Immature natural killer cell (primary cell): Measurements from ENCODE around the gene CCND1. TPM values are rescaled to one million over a fixed set of nuclear protein-coding genes. Genes with fewer than 3 reads are reported as not detected.

Experiments used
- DNase-seq, 3 donors: peaks; one replicate each; pipeline ENCODE4 v3.0.0; 2022; ENCODE audit warnings: mixed read lengths in 1 of 3
- H3K27ac Mint-ChIP-seq, 6 donors: one replicate each; pipeline ENCODE4 v1.8.0; 2020; ENCODE audit warnings: mixed read lengths in 6 of 6, mild to moderate bottlenecking in 5 of 6, inconsistent platforms in 4 of 6, moderate library complexity in 3 of 6
- H3K27me3 Mint-ChIP-seq, 3 donors: one replicate each; pipeline ENCODE4 v1.8.0; 2020 to 2021; ENCODE audit warnings: low read depth in 3 of 3, mild to moderate bottlenecking in 3 of 3, mixed read lengths in 3 of 3, moderate library complexity in 3 of 3, inconsistent platforms in 1 of 3
- H3K36me3 Mint-ChIP-seq, 3 donors: one replicate each; pipeline ENCODE4 v1.8.0; 2020; ENCODE audit warnings: mixed read lengths in 3 of 3, inconsistent platforms in 2 of 3, mild to moderate bottlenecking in 2 of 3
- H3K4me1 Mint-ChIP-seq, 2 donors: one replicate each; pipeline ENCODE4 v1.8.0; 2020; ENCODE audit warnings: inconsistent platforms in 2 of 2, mild to moderate bottlenecking in 2 of 2, mixed read lengths in 2 of 2, moderate library complexity in 1 of 2
- H3K4me3 Mint-ChIP-seq, 5 donors: one replicate each; pipeline ENCODE4 v1.8.0; 2020; ENCODE audit warnings: mild to moderate bottlenecking in 5 of 5, mixed read lengths in 5 of 5, inconsistent platforms in 3 of 5, moderate library complexity in 3 of 5
- H3K9me3 Mint-ChIP-seq, 6 donors: one replicate each; pipeline ENCODE4 v1.8.0; 2020; ENCODE audit warnings: mild to moderate bottlenecking in 6 of 6, mixed read lengths in 6 of 6, inconsistent platforms in 4 of 6, moderate library complexity in 3 of 6
- polyA plus RNA-seq, 3 donors: library from polyadenylated mRNA; unstranded; fragments of 300-500 nt; fragmentation: Illumina TruSeq; gene quantifications; one replicate each; pipeline ENCODE4 v1.2.3, GENCODE V29; 2021

The CCND1 gene
- polyA plus RNA-seq, 3 donors from 2014 or later: 0.85 to 1.3 TPM; not detected in 1

DNA sequence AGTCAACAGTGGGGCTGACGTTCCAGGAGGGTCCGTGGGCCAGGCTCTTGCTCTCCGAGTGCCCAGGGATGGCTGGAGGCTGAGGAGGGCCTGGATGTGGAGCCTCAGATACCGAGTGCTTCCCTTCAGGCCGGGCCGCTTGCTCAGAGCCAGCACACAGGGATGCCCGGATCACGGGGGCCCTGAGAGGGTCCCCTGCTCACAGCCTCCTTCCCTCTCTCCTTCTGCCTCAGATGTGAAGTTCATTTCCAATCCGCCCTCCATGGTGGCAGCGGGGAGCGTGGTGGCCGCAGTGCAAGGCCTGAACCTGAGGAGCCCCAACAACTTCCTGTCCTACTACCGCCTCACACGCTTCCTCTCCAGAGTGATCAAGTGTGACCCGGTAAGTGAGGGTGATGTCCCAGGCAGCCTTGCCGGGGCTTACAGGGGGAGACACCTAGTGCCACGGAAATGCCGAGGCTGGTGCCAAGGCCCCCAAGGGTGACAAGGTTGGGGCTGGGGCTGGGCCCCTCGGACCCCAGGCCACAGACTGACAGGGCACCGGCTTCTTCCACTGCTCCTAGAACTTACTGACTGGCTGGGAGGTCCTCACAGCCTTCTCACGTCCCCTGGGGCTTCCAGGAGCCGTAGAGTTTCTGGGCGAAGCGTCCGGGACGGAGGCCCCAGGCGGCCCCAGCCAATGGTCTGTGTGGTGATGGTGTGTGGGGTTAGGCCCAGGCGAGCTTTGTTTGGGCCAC is 7.0 kb downstream of the CCND1 start:
- no peaks in the 10 kb centered on the region for H3K9me3 Mint-ChIP-seq
- H3K27ac Mint-ChIP-seq: no peak overlapping the region
- H3K4me3 Mint-ChIP-seq: no peak overlapping the region
- no peaks in the 10 kb centered on the region for H3K4me1 Mint-ChIP-seq
- H3K36me3 Mint-ChIP-seq: no peaks in the 10 kb centered on the region
- no peak for DNase-seq
- H3K27me3 Mint-ChIP-seq: peaks cover 0 to 5% (median 1%) of the 10 kb centered on the region in 3 donors

DNA sequence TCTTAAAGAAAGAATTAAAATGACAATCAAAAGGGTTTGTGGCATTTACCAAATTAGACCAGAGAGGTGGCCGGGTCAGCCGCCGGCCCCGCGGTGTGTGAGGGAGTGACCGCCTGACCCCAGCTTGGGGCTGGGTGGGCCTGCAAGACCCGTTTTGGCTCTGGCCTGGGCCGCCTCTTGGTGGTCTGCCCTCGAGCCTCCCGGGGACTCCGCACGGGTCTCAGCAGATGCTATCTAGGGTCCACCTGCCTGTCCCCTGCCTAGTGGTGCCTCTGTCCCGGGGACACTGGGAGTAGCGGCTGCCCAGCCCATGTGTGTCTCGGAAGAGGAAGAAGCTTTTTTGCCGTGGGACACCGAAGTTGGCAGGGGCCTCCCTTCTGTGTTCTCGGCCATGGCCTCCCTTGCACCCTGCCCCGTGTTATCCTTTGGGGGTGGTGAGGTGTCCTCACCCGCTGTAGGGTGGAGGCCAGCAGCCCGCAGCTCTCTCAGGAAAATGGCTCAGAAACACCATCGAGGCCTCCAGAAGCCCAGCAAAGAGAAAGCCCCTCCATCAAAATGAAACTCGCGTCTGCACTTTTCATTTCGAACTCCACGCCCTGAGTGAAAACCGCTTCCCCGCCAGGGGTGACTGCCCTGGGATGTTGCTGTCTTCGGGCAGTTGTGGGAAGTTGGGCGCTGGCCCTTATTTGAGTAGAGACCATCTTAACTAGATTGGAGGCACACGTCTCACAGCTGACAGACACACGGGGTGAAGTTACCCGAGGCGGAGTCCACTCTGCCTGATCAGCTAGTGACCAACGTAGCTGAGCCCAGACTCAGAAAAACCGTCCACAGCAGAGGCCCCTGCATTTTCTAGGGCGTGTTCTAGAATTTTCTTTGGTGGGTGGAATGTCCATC is 8.0 kb downstream of the CCND1 start:
- H3K27me3 Mint-ChIP-seq: peaks cover 0 to 5% (median 0%) of the 10 kb centered on the region in 3 donors
- peaks cover 0 to 3% (median 0%) of the 10 kb centered on the region in 3 donors for H3K36me3 Mint-ChIP-seq
- H3K27ac Mint-ChIP-seq: no peak overlapping the region
- no peaks in the 10 kb centered on the region for H3K9me3 Mint-ChIP-seq
- no peak overlapping the region for H3K4me3 Mint-ChIP-seq
- no peak for DNase-seq
- H3K4me1 Mint-ChIP-seq: no peaks in the 10 kb centered on the region

DNA sequence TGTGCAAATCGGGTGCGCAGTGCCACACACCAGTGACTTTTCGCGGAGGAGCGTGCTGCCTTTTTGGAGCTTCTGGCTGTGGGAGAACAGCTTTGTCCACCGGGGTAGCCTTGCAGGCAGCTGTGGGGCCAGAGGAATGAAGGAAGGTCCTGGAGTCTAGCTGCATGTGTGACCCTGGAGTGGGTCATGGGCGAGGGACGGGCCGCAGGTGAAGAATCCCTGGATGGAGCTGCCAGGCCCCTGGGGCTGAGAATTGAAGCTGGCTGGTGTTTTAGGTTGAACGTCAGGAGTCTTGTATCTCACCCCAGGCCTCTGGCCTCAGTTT is 8.6 kb downstream of the CCND1 start:
- H3K27me3 Mint-ChIP-seq: peaks cover 0 to 5% (median 0%) of the 10 kb centered on the region in 3 donors
- H3K9me3 Mint-ChIP-seq: no peaks in the 10 kb centered on the region
- no peak overlapping the region for H3K27ac Mint-ChIP-seq
- no peak for DNase-seq
- H3K4me3 Mint-ChIP-seq: no peak overlapping the region
- peaks cover 0 to 3% (median 0%) of the 10 kb centered on the region in 3 donors for H3K36me3 Mint-ChIP-seq
- H3K4me1 Mint-ChIP-seq: no peaks in the 10 kb centered on the region

DNA sequence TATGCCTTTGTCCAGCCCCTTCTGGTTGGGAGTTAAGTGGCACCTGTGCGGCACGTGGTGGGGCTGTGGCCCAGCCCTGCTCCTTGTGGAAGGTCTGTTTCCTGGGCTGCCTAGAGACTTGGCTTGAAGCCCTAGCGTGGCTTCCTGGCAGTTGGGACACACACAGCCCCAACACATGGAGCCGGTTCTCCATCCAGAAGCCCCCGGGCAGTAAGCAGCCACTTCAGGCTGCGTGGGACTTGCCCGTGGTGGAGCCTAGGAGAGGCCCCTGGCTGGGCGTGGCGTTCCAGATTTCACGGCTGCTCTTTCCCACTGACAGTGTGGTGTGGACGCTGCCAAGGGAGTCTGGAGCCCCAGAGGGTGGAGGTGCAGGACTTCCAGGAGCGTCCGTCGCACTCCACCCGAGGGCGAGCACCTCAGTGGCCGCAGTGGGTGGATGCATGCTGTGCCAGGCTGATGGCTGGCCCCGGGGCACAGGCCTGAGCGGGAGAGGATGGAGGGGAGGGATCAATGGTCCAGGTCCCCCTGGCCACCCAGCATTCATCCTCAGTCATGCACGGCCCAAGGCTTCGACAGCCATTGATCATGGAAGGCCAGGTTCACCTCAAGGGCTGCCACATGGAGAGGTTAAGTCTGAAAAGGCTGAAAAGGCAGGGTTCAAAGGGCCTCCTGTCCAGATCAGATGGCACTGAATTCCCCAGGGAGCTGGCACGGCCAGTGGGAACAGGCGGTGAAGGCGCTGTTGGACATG is 9.3 kb downstream of the CCND1 start:
- no peak overlapping the region for H3K27ac Mint-ChIP-seq
- H3K4me3 Mint-ChIP-seq: no peak overlapping the region
- H3K36me3 Mint-ChIP-seq: peaks cover 0 to 3% (median 0%) of the 10 kb centered on the region in 3 donors
- H3K4me1 Mint-ChIP-seq: no peaks in the 10 kb centered on the region
- peaks cover 0 to 5% (median 0%) of the 10 kb centered on the region in 3 donors for H3K27me3 Mint-ChIP-seq
- no peaks in the 10 kb centered on the region for H3K9me3 Mint-ChIP-seq
- DNase-seq: no peak

DNA sequence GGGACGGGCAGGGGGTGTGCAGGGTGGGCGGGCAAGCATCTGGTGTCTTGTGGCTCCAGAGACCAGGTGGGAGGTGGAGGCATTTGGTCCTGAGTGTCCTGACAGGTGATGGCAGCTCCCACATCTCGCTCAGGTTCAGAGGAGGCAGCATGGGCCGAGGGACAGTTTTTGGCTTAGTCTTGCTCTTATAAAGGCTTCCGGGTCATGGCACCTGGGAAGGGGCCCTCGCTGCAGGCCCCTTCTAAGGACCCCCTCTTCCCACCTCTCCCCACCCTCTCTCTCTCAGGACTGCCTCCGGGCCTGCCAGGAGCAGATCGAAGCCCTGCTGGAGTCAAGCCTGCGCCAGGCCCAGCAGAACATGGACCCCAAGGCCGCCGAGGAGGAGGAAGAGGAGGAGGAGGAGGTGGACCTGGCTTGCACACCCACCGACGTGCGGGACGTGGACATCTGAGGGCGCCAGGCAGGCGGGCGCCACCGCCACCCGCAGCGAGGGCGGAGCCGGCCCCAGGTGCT is 9.9 kb downstream of the CCND1 start:
- Mint-ChIP-seq H3K4me1 (no peaks in the 10 kb centered on the region), H3K36me3 (peaks cover 0 to 3% (median 0%) of the 10 kb centered on the region in 3 donors), H3K27me3 (peaks cover 0 to 3% (median 3%) of the 10 kb centered on the region in 3 donors), H3K27ac (no peak overlapping the region), H3K9me3 (no peaks in the 10 kb centered on the region), H3K4me3 (no peak overlapping the region)
- no peak for DNase-seq

DNA sequence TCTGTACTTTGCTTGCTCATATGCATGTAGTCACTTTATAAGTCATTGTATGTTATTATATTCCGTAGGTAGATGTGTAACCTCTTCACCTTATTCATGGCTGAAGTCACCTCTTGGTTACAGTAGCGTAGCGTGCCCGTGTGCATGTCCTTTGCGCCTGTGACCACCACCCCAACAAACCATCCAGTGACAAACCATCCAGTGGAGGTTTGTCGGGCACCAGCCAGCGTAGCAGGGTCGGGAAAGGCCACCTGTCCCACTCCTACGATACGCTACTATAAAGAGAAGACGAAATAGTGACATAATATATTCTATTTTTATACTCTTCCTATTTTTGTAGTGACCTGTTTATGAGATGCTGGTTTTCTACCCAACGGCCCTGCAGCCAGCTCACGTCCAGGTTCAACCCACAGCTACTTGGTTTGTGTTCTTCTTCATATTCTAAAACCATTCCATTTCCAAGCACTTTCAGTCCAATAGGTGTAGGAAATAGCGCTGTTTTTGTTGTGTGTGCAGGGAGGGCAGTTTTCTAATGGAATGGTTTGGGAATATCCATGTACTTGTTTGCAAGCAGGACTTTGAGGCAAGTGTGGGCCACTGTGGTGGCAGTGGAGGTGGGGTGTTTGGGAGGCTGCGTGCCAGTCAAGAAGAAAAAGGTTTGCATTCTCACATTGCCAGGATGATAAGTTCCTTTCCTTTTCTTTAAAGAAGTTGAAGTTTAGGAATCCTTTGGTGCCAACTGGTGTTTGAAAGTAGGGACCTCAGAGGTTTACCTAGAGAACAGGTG is 11.1 kb downstream of the CCND1 start:
- DNase-seq: no peak
- Mint-ChIP-seq H3K27ac (no peak overlapping the region), H3K27me3 (peaks cover 0 to 3% (median 2%) of the 10 kb centered on the region in 3 donors), H3K9me3 (no peaks in the 10 kb centered on the region), H3K36me3 (peaks cover 0 to 3% (median 0%) of the 10 kb centered on the region in 3 donors), H3K4me1 (no peaks in the 10 kb centered on the region), H3K4me3 (no peak overlapping the region)

DNA sequence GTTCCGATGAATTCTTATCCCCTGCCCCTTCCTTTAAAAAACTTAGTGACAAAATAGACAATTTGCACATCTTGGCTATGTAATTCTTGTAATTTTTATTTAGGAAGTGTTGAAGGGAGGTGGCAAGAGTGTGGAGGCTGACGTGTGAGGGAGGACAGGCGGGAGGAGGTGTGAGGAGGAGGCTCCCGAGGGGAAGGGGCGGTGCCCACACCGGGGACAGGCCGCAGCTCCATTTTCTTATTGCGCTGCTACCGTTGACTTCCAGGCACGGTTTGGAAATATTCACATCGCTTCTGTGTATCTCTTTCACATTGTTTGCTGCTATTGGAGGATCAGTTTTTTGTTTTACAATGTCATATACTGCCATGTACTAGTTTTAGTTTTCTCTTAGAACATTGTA is 12.0 kb downstream of the CCND1 start:
- Mint-ChIP-seq H3K27ac (no peak overlapping the region), H3K36me3 (peaks cover 0 to 3% (median 0%) of the 10 kb centered on the region in 3 donors), H3K27me3 (peaks cover 0 to 3% (median 0%) of the 10 kb centered on the region in 3 donors), H3K9me3 (no peaks in the 10 kb centered on the region), H3K4me1 (no peaks in the 10 kb centered on the region), H3K4me3 (no peak overlapping the region)
- DNase-seq: no peak

DNA sequence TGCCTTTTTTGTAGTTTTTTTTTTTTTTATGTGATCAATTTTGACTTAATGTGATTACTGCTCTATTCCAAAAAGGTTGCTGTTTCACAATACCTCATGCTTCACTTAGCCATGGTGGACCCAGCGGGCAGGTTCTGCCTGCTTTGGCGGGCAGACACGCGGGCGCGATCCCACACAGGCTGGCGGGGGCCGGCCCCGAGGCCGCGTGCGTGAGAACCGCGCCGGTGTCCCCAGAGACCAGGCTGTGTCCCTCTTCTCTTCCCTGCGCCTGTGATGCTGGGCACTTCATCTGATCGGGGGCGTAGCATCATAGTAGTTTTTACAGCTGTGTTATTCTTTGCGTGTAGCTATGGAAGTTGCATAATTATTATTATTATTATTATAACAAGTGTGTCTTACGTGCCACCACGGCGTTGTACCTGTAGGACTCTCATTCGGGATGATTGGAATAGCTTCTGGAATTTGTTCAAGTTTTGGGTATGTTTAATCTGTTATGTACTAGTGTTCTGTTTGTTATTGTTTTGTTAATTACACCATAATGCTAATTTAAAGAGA is 12.5 kb downstream of the CCND1 start:
- Mint-ChIP-seq H3K36me3 (peaks cover 0 to 3% (median 0%) of the 10 kb centered on the region in 3 donors), H3K9me3 (no peaks in the 10 kb centered on the region)
- no peak for DNase-seq

DNA sequence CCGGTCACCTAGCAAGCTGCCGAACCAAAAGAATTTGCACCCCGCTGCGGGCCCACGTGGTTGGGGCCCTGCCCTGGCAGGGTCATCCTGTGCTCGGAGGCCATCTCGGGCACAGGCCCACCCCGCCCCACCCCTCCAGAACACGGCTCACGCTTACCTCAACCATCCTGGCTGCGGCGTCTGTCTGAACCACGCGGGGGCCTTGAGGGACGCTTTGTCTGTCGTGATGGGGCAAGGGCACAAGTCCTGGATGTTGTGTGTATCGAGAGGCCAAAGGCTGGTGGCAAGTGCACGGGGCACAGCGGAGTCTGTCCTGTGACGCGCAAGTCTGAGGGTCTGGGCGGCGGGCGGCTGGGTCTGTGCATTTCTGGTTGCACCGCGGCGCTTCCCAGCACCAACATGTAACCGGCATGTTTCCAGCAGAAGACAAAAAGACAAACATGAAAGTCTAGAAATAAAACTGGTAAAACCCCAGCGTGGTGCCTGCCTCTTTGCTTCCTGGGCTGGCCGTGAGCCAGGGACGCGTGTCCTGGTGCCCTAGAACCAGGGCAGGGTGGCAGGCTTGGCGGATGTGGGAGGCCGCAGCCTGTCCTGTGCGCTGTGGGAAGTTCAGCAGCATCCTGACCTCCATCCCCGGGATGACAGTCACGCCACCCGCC is 13.2 kb downstream of the CCND1 start:
- peaks cover 0 to 3% (median 0%) of the 10 kb centered on the region in 3 donors for H3K27me3 Mint-ChIP-seq
- H3K4me3 Mint-ChIP-seq: no peak overlapping the region
- H3K9me3 Mint-ChIP-seq: no peaks in the 10 kb centered on the region
- DNase-seq: no peak
- H3K27ac Mint-ChIP-seq: no peak overlapping the region
- H3K4me1 Mint-ChIP-seq: no peaks in the 10 kb centered on the region
- peaks cover 0 to 3% (median 0%) of the 10 kb centered on the region in 3 donors for H3K36me3 Mint-ChIP-seq

More for the DNA sequence above, 12.5 kb downstream of the CCND1 start:
- H3K27me3 Mint-ChIP-seq: peaks cover 0 to 3% (median 0%) of the 10 kb centered on the region in 3 donors
- no peaks in the 10 kb centered on the region for H3K4me1 Mint-ChIP-seq
- no peak overlapping the region for H3K27ac Mint-ChIP-seq
- no peak overlapping the region for H3K4me3 Mint-ChIP-seq

DNA sequence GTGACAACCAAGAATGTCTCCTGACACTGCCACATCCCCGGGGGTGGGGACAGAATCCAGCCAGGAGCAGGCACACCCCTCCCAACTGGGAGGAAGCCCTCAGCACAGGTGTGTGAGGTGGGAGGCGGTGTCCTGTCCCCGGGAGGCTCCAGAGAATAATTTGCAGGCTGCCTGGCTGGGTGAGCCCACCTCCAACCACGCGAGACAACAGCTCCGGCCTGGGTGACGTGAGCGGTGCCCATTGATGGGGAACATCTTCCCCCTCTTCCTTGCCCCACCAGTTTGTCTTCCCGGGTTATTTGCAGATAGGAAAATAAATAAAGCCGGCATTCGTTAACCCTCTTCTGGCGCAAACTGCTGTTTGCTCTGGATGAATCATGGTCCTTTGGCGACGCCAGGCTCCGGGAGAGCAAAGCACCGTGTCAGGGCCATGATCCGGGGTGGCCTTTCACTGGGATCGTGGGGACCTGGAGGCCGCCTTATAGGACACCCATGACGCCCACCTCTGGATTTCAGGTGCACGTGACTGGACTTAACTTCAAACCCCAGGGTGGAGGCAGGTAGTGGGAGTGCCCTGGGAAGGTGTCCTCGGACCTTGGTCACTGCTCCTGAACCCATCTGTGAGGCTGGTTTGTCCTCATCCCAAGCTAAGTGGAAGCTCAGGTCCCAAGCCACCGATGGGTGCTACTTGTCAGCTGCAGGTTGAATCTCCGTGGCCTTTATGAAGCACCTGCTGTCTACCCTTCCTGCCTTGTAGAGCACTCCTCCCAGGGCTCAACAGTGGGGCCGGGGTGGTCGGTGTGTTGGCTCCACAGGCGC is 13.9 kb downstream of the CCND1 start:
- H3K36me3 Mint-ChIP-seq: peaks cover 0 to 3% (median 0%) of the 10 kb centered on the region in 3 donors
- no peaks in the 10 kb centered on the region for H3K4me1 Mint-ChIP-seq
- H3K9me3 Mint-ChIP-seq: no peaks in the 10 kb centered on the region
- H3K27ac Mint-ChIP-seq: no peak overlapping the region
- no peak for DNase-seq
- H3K27me3 Mint-ChIP-seq: peaks cover 0 to 3% (median 0%) of the 10 kb centered on the region in 3 donors
- H3K4me3 Mint-ChIP-seq: no peak overlapping the region

DNA sequence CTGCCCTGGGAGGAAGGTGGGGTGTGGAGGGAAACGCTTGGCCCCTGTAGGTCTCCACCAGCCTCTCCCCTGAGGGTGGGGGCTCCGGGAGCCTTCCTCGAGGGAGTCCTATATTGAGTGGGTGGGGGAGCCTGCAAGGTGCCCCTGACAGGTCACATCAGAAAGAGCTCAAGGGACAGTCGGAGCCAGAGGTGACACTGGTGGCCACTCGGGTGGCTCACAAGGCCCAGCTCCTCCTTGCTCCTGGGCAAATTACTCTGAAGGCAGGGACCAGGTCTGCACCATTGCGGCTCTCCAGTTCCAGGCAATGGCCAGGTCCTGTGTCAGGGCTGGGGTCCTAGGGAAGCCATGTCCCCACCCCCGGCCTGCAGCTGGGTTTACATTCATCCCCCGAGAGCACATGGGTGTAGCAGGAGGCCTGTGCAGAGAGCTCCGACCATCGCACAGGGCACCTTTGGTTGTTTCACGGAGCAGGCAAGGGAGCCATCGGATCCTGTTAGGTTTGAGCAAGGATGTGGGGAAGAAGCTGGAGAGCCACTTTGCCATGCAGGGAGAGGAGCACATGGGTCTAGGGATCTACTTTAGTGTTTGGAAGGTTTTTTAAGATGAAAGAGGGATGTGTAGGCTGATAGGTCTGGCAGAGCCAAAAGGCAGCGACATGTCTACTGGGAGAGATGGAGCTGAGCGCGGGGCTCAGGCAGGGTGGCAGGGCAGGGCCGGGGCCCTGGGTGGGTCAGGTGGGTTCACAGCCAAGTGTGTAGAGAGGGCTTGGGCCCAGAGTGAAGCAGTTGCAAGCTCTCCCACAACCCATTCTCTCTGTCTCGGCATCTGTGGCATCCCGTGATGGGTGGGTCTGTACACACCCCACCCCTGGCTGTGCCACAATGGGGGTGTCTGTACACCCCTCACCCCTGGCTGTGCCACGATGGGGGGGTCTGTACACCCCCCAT is 14.8 kb downstream of the CCND1 start:
- Mint-ChIP-seq H3K4me3 (no peak overlapping the region), H3K27me3 (peaks cover 0 to 3% (median 0%) of the 10 kb centered on the region in 3 donors), H3K9me3 (no peaks in the 10 kb centered on the region), H3K36me3 (peaks cover 0 to 3% (median 0%) of the 10 kb centered on the region in 3 donors), H3K27ac (no peak overlapping the region), H3K4me1 (no peaks in the 10 kb centered on the region)
- no peak for DNase-seq
